Tibial artery (tissue), 4 donors: ENCODE measurements around the gene CALCR.

Experiments used
- DNase-seq, 2 donors: peaks; one replicate each; pipeline ENCODE4 v3.0.0-alpha.2; 2019
- H3K27ac ChIP-seq, 2 donors: fragments of 200-600 bp; sonication (generic) in 1 of 2; 1 replicate in 1 of 2; 2 replicates in 1 of 2; pipeline ENCODE4 v1.5.1; 2018 to 2019; ENCODE audit warnings: mild to moderate bottlenecking in 1 of 2
- H3K27me3 ChIP-seq, 2 donors: fragments of 200-600 bp; sonication (generic) in 1 of 2; one replicate each; pipeline versions ENCODE4 v1.5.1 to v1.6.0; 2016 to 2019
- H3K36me3 ChIP-seq, 3 donors: fragments of 200-600 bp; sonication (generic) in 2 of 3; one replicate each; pipeline ENCODE4 v1.5.1; 2016 to 2019; ENCODE audit warnings: mild to moderate bottlenecking in 2 of 3
- H3K4me1 ChIP-seq, 4 donors: fragments of 200-600 bp; sonication (generic) in 2 of 4; 1 replicate in 3 of 4; 2 replicates in 1 of 4; pipeline ENCODE4 v1.5.1; 2016 to 2019
- H3K4me3 ChIP-seq, 2 donors: fragments of 200-600 bp; sonication (generic) in 1 of 2; 1 replicate in 1 of 2; 2 replicates in 1 of 2; pipeline ENCODE4 v1.5.1; 2018 to 2019; ENCODE audit warnings: mild to moderate bottlenecking in 2 of 2
- H3K9me3 ChIP-seq, 3 donors: fragments of 200-600 bp; sonication (generic) in 1 of 3; one replicate each; pipeline ENCODE4 v1.5.1; 2016 to 2019
- CTCF ChIP-seq, 2 experiments: fragments of 200-600 bp in 1 of 2; fragments of 450-650 bp in 1 of 2; IDR thresholded peaks; one replicate each; pipeline ENCODE4 v1.5.1; 2017 to 2019; ENCODE audit warnings: antibody characterized with exemption in 2 of 2, mild to moderate bottlenecking in 1 of 2, moderate library complexity in 1 of 2
- intact Hi-C: fragments of 100-400 bp; cut with DNase I; formaldehyde crosslinking; loops from one replicate; pipeline ENCODE4 v1.15.0; 2023; ENCODE audit warnings: low total_unique reads

Gene CALCR

DNA sequence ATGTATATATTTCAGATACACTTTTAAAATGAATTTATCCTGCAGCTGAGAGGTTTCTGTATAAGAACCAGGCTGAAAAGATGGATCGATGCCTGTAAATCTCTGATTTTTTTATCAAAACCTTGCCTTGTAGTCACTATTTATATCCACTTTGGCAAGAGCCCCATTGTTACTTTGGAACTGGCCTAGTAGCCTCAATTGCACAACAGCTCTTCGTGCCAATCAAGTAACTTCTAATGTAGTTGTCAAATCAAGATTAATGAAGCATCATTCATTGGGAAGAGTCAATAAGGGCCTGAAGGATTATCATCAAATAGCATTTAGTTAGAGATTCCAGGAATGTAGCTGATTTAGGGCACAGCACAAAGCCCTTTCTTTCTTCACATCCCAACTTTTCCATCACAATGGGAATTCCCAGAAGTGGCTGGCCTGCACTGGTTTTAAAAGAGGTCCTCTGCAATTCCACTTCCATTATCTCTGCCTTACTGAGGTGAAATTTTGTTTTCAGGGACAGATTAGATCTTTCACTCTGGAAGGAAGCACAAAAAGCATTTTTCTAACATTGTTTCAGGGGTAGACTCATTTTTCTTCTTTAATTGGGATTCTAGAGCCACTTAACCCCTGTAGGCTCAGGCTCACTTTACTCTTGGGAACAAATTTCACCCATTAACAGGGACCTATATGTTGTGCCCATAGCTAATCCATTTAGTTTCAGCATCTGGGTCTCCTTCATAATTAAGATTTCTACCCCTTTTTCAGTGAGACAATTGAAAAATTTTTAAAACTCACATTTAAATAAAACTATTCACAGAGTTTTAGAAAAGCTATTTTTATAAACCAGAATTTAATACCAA lies 97.8 kb downstream of the CALCR start:
- DNase-seq, result no peak

DNA sequence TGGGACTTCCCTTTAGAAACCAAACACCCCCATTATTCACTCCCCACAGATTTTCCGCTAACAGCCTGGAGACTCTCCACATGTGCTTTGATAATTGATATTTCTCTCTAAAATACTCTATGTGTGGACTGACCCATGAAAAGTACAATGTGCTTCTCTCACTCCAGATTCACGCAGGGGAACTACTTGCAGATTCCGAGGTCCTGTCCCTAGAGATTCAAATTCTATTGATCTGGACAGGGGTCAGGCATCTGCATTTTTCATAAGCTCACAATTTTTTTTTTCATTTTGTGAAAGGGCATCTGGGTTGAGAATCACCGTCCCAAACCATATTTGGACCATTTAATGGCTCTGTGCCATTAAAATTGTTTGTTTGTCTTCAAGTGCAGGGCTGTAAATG lies 98.7 kb downstream of the CALCR start:
- intact Hi-C loops, result no loop called here

More for the DNA sequence above, 97.8 kb downstream of the CALCR start:
- no peaks in the 10 kb centered on the region for H3K27me3 ChIP-seq
- H3K36me3 ChIP-seq, result no peaks in the 10 kb centered on the region
- intact Hi-C loops, result no loop called here
- no peak for TF ChIP-seq CTCF (IDR thresholded peaks at IDR 0.05)
- no peaks in the 10 kb centered on the region for H3K4me1 ChIP-seq
- no peak overlapping the region for H3K27ac ChIP-seq
- H3K9me3 ChIP-seq, result no peaks in the 10 kb centered on the region
- no peak overlapping the region for H3K4me3 ChIP-seq

GRCh38 chr7:93471456-93471855 lies 103.1 kb downstream of the CALCR start:
- no peaks in the 10 kb centered on the region for H3K27me3 ChIP-seq
- H3K9me3 ChIP-seq, result no peaks in the 10 kb centered on the region
- no peaks in the 10 kb centered on the region for H3K36me3 ChIP-seq
- intact Hi-C loops, result no loop called here
- no peak overlapping the region for H3K4me3 ChIP-seq
- TF ChIP-seq CTCF (IDR thresholded peaks at IDR 0.05), result no peak
- H3K4me1 ChIP-seq, result no peaks in the 10 kb centered on the region
- DNase-seq, result no peak
- no peak overlapping the region for H3K27ac ChIP-seq

More for the DNA sequence above, 98.7 kb downstream of the CALCR start:
- H3K36me3 ChIP-seq, result no peaks in the 10 kb centered on the region
- no peak overlapping the region for H3K4me3 ChIP-seq
- H3K4me1 ChIP-seq, result no peaks in the 10 kb centered on the region
- no peak for TF ChIP-seq CTCF (IDR thresholded peaks at IDR 0.05)
- no peak overlapping the region for H3K27ac ChIP-seq
- DNase-seq, result no peak
- H3K27me3 ChIP-seq, result no peaks in the 10 kb centered on the region
- no peaks in the 10 kb centered on the region for H3K9me3 ChIP-seq

- no peak for DNase-seq
- no peak overlapping the region for H3K4me3 ChIP-seq
- no peaks in the 10 kb centered on the region for H3K9me3 ChIP-seq
- TF ChIP-seq CTCF (IDR thresholded peaks at IDR 0.05), result no peak
- H3K27ac ChIP-seq, result no peak overlapping the region
- H3K36me3 ChIP-seq, result no peaks in the 10 kb centered on the region
- no peaks in the 10 kb centered on the region for H3K4me1 ChIP-seq
- no peaks in the 10 kb centered on the region for H3K27me3 ChIP-seq
- intact Hi-C loops, result no loop called here
Measured at GRCh38 chr7:93463764-93464163, 110.8 kb downstream of the CALCR start.

DNA sequence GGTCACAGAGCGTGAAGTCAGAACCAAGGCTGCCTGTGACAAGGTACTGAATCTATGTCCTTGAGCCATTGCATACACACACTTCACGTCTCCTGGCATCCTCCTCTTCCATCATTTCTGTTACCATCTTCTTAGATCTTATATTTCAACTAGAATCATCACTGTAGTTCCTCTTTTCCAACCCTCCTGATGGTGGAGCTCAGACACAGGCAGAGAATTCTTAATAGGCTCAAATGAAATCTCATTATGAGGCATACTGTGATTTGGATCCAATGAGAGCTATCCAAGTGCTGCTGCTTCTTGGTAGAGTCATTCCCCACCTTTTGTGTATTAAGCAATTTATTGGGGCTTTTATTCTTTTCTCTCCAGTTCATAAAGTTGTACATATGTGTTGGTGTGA lies 113.2 kb downstream of the CALCR start:
- TF ChIP-seq CTCF (IDR thresholded peaks at IDR 0.05), result no peak
- H3K4me3 ChIP-seq, result no peak overlapping the region
- no peaks in the 10 kb centered on the region for H3K36me3 ChIP-seq
- DNase-seq, result no peak
- intact Hi-C loops, result no loop called here
- no peaks in the 10 kb centered on the region for H3K4me1 ChIP-seq
- no peak overlapping the region for H3K27ac ChIP-seq
- H3K27me3 ChIP-seq, result no peaks in the 10 kb centered on the region
- no peaks in the 10 kb centered on the region for H3K9me3 ChIP-seq
